ENCODE results near the gene ATP2B1.
"Not testable (repeated sequence)": the region's sequence is repeated elsewhere in the genome, so short reads cannot be mapped to it uniquely, and the experiment has no call there.

Gene ATP2B1

GRCh38 chr12:89704457-89704856 is 4.2 kb downstream of the ATP2B1 start:
- Histone ChIP-seq H3K9me3 (ENCODE audit: control insufficient read depth in 1 of 2, low read length in 2 of 2) (no peaks in the 10 kb centered on the region), H3K27ac (ENCODE audit: low read depth, low read length) (no peak overlapping the region), H3K4me1 (ENCODE audit: control insufficient read depth in 1 of 2, insufficient read depth in 2 of 2, low read length in 2 of 2) (peaks cover 26 to 34% of the 10 kb centered on the region in 2 donors), H3K4me3 (ENCODE audit: low read depth in 1 of 2, low read length in 2 of 2) (no peak overlapping the region), H3K9ac (ENCODE audit: low read depth in 1 of 2, low read length in 2 of 2) (no peak overlapping the region), H3K36me3 (ENCODE audit: control insufficient read depth in 1 of 2, insufficient read depth in 2 of 2, low read length in 2 of 2) (no peaks in the 10 kb centered on the region), H3K27me3 (ENCODE audit: control insufficient read depth in 1 of 2, insufficient read depth in 2 of 2, low read length in 2 of 2) (no peaks in the 10 kb centered on the region)

GRCh38 chr12:89703768-89704167 is 4.9 kb downstream of the ATP2B1 start:
- Histone ChIP-seq H3K36me3 (ENCODE audit: control insufficient read depth in 1 of 2, insufficient read depth in 2 of 2, low read length in 2 of 2) (no peaks in the 10 kb centered on the region), H3K27ac (ENCODE audit: low read depth, low read length) (no peak overlapping the region), H3K9ac (ENCODE audit: low read depth in 1 of 2, low read length in 2 of 2) (no peak overlapping the region), H3K9me3 (ENCODE audit: control insufficient read depth in 1 of 2, low read length in 2 of 2) (no peaks in the 10 kb centered on the region), H3K4me1 (ENCODE audit: control insufficient read depth in 1 of 2, insufficient read depth in 2 of 2, low read length in 2 of 2) (peaks cover 26 to 34% of the 10 kb centered on the region in 2 donors), H3K4me3 (ENCODE audit: low read depth in 1 of 2, low read length in 2 of 2) (no peak overlapping the region), H3K27me3 (ENCODE audit: control insufficient read depth in 1 of 2, insufficient read depth in 2 of 2, low read length in 2 of 2) (no peaks in the 10 kb centered on the region)

- H3K4me3 ChIP-seq (ENCODE audit: low read depth in 1 of 2, low read length in 2 of 2): no peak overlapping the region
- no peaks in the 10 kb centered on the region for H3K36me3 ChIP-seq (ENCODE audit: control insufficient read depth in 1 of 2, insufficient read depth in 2 of 2, low read length in 2 of 2)
- H3K4me1 ChIP-seq (ENCODE audit: control insufficient read depth in 1 of 2, insufficient read depth in 2 of 2, low read length in 2 of 2): peaks cover 26 to 34% of the 10 kb centered on the region in 2 donors
- no peaks in the 10 kb centered on the region for H3K9me3 ChIP-seq (ENCODE audit: control insufficient read depth in 1 of 2, low read length in 2 of 2)
- H3K9ac ChIP-seq (ENCODE audit: low read depth in 1 of 2, low read length in 2 of 2): no peak overlapping the region
- H3K27me3 ChIP-seq (ENCODE audit: control insufficient read depth in 1 of 2, insufficient read depth in 2 of 2, low read length in 2 of 2): no peaks in the 10 kb centered on the region
- H3K27ac ChIP-seq (ENCODE audit: low read depth, low read length): no peak overlapping the region
These were observed 6.1 kb downstream of the ATP2B1 start for GRCh38 chr12:89702503-89702902.

GRCh38 chr12:89701606-89702206 is 6.9 kb downstream of the ATP2B1 start:
- Histone ChIP-seq H3K9ac (ENCODE audit: low read depth in 1 of 2, low read length in 2 of 2) (no peak overlapping the region), H3K27ac (ENCODE audit: low read depth, low read length) (no peak overlapping the region), H3K4me1 (ENCODE audit: control insufficient read depth in 1 of 2, insufficient read depth in 2 of 2, low read length in 2 of 2) (peaks cover 23 to 27% of the 10 kb centered on the region in 2 donors), H3K9me3 (ENCODE audit: control insufficient read depth in 1 of 2, low read length in 2 of 2) (no peaks in the 10 kb centered on the region), H3K27me3 (ENCODE audit: control insufficient read depth in 1 of 2, insufficient read depth in 2 of 2, low read length in 2 of 2) (no peaks in the 10 kb centered on the region), H3K4me3 (ENCODE audit: low read depth in 1 of 2, low read length in 2 of 2) (no peak overlapping the region), H3K36me3 (ENCODE audit: control insufficient read depth in 1 of 2, insufficient read depth in 2 of 2, low read length in 2 of 2) (no peaks in the 10 kb centered on the region)

GRCh38 chr12:89700191-89700810 is 8.3 kb downstream of the ATP2B1 start:
- Histone ChIP-seq H3K9ac (ENCODE audit: low read depth in 1 of 2, low read length in 2 of 2) (no peak overlapping the region), H3K27me3 (ENCODE audit: control insufficient read depth in 1 of 2, insufficient read depth in 2 of 2, low read length in 2 of 2) (no peaks in the 10 kb centered on the region), H3K36me3 (ENCODE audit: control insufficient read depth in 1 of 2, insufficient read depth in 2 of 2, low read length in 2 of 2) (no peaks in the 10 kb centered on the region), H3K4me1 (ENCODE audit: control insufficient read depth in 1 of 2, insufficient read depth in 2 of 2, low read length in 2 of 2) (peaks cover 20 to 32% of the 10 kb centered on the region in 2 donors), H3K9me3 (ENCODE audit: control insufficient read depth in 1 of 2, low read length in 2 of 2) (no peaks in the 10 kb centered on the region), H3K27ac (ENCODE audit: low read depth, low read length) (no peak overlapping the region), H3K4me3 (ENCODE audit: low read depth in 1 of 2, low read length in 2 of 2) (no peak overlapping the region)

DNA sequence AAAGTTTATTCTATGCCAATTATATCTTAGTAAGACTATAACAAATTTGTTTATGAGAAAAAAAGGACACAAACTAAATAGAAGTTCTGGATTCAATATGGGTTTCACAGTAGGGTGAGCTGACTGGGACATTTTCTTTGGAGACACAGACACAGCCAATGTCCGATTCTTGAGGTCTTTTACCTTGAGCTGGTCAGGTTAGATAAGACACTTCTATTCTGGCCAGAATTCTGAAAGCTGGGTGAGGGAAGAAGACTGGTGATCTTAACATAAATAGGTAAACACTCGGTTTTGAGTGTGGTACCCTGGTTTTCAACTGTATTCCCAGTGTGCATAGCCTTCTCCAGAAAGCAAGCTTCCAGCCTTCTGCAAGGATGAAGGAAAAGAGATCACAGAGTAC is 10.0 kb downstream of the ATP2B1 start:
- Histone ChIP-seq H3K27me3 (ENCODE audit: control insufficient read depth in 1 of 2, insufficient read depth in 2 of 2, low read length in 2 of 2) (no peaks in the 10 kb centered on the region), H3K36me3 (ENCODE audit: control insufficient read depth in 1 of 2, insufficient read depth in 2 of 2, low read length in 2 of 2) (no peaks in the 10 kb centered on the region), H3K9me3 (ENCODE audit: control insufficient read depth in 1 of 2, low read length in 2 of 2) (no peaks in the 10 kb centered on the region), H3K4me3 (ENCODE audit: low read depth in 1 of 2, low read length in 2 of 2) (no peak overlapping the region), H3K27ac (ENCODE audit: low read depth, low read length) (no peak overlapping the region), H3K9ac (ENCODE audit: low read depth in 1 of 2, low read length in 2 of 2) (no peak overlapping the region), H3K4me1 (ENCODE audit: control insufficient read depth in 1 of 2, insufficient read depth in 2 of 2, low read length in 2 of 2) (peaks cover 17 to 33% of the 10 kb centered on the region in 2 donors)

- not testable (repeated sequence) for H3K9ac ChIP-seq (ENCODE audit: low read depth in 1 of 2, low read length in 2 of 2); H3K9me3 ChIP-seq (ENCODE audit: control insufficient read depth in 1 of 2, low read length in 2 of 2); H3K27me3 ChIP-seq (ENCODE audit: control insufficient read depth in 1 of 2, insufficient read depth in 2 of 2, low read length in 2 of 2); H3K36me3 ChIP-seq (ENCODE audit: control insufficient read depth in 1 of 2, insufficient read depth in 2 of 2, low read length in 2 of 2); H3K27ac ChIP-seq (ENCODE audit: low read depth, low read length); H3K4me3 ChIP-seq (ENCODE audit: low read depth in 1 of 2, low read length in 2 of 2)
- peaks cover 12 to 37% of the 10 kb centered on the region in 2 donors for H3K4me1 ChIP-seq (ENCODE audit: control insufficient read depth in 1 of 2, insufficient read depth in 2 of 2, low read length in 2 of 2)
These were observed 10.9 kb downstream of the ATP2B1 start for GRCh38 chr12:89697728-89698127.

DNA sequence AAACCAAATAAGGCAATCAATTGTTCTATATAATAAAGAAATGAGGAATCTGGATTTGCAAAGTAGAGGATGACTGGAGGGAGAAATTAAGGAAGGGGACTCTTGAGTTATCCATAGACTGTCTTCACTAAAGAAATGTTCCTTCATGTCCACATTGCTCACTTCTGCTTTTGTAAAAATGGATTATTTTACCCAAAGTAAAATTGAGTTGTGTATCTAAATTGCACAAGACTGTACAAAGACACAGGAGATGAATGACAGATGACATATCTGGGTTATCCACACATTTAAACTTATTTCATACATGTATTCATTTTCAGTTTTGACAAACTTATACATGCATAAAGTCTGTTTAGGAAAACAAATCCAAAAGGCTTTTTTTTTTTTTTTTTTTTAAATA is 11.3 kb downstream of the ATP2B1 start:
- no peak overlapping the region for H3K4me3 ChIP-seq (ENCODE audit: low read depth in 1 of 2, low read length in 2 of 2)
- no peaks in the 10 kb centered on the region for H3K9me3 ChIP-seq (ENCODE audit: control insufficient read depth in 1 of 2, low read length in 2 of 2)
- H3K27ac ChIP-seq (ENCODE audit: low read depth, low read length): no peak overlapping the region
- peaks cover 12 to 37% of the 10 kb centered on the region in 2 donors for H3K4me1 ChIP-seq (ENCODE audit: control insufficient read depth in 1 of 2, insufficient read depth in 2 of 2, low read length in 2 of 2)
- no peak overlapping the region for H3K9ac ChIP-seq (ENCODE audit: low read depth in 1 of 2, low read length in 2 of 2)
- no peaks in the 10 kb centered on the region for H3K27me3 ChIP-seq (ENCODE audit: control insufficient read depth in 1 of 2, insufficient read depth in 2 of 2, low read length in 2 of 2)
- no peaks in the 10 kb centered on the region for H3K36me3 ChIP-seq (ENCODE audit: control insufficient read depth in 1 of 2, insufficient read depth in 2 of 2, low read length in 2 of 2)

DNA sequence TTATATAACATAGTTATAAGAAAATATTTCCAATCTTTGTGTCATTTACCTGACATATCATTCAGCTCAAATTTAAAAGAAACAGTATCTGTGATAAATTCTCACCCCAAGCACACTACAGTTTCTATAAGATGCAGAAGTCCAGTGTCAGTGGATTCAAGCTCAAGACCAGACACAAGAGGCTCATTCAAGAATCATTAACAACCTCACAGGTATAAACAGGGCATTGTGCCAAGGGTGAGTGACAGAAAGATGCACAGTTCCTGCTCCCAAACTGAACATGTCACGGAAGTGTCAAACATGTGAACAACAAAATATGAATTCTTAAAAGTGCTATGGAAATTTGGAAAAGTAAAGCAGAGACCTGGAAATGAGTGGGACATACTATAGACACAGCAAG is 12.8 kb downstream of the ATP2B1 start:
- no peaks in the 10 kb centered on the region for H3K9me3 ChIP-seq (ENCODE audit: control insufficient read depth in 1 of 2, low read length in 2 of 2)
- no peak overlapping the region for H3K27ac ChIP-seq (ENCODE audit: low read depth, low read length)
- no peak overlapping the region for H3K4me3 ChIP-seq (ENCODE audit: low read depth in 1 of 2, low read length in 2 of 2)
- H3K27me3 ChIP-seq (ENCODE audit: control insufficient read depth in 1 of 2, insufficient read depth in 2 of 2, low read length in 2 of 2): no peaks in the 10 kb centered on the region
- H3K36me3 ChIP-seq (ENCODE audit: control insufficient read depth in 1 of 2, insufficient read depth in 2 of 2, low read length in 2 of 2): no peaks in the 10 kb centered on the region
- peaks cover 4 to 39% of the 10 kb centered on the region in 2 donors for H3K4me1 ChIP-seq (ENCODE audit: control insufficient read depth in 1 of 2, insufficient read depth in 2 of 2, low read length in 2 of 2)
- H3K9ac ChIP-seq (ENCODE audit: low read depth in 1 of 2, low read length in 2 of 2): no peak overlapping the region

DNA sequence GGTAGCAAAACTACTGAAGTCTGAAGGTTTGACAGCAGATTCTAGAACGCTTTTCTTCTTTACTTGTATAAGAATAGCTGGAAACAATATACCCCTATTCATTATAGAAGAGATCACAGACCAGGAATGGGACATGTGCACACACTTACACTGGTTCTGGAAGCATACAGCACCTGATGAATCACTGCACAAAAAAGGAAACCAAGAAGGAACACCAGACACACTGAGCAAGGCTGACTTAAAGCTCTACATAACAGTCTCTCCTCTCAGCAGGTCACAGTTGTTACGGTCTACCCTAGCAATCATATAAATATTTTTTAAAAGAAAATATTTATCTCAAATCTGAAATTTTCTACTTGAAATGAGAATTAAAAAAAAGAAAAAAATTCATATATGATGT is 13.5 kb downstream of the ATP2B1 start:
- H3K4me3 ChIP-seq (ENCODE audit: low read depth in 1 of 2, low read length in 2 of 2): no peak overlapping the region
- no peaks in the 10 kb centered on the region for H3K36me3 ChIP-seq (ENCODE audit: control insufficient read depth in 1 of 2, insufficient read depth in 2 of 2, low read length in 2 of 2)
- no peaks in the 10 kb centered on the region for H3K9me3 ChIP-seq (ENCODE audit: control insufficient read depth in 1 of 2, low read length in 2 of 2)
- H3K9ac ChIP-seq (ENCODE audit: low read depth in 1 of 2, low read length in 2 of 2): no peak overlapping the region
- H3K27me3 ChIP-seq (ENCODE audit: control insufficient read depth in 1 of 2, insufficient read depth in 2 of 2, low read length in 2 of 2): no peaks in the 10 kb centered on the region
- H3K27ac ChIP-seq (ENCODE audit: low read depth, low read length): no peak overlapping the region
- peaks cover 0 to 34% of the 10 kb centered on the region in 2 donors for H3K4me1 ChIP-seq (ENCODE audit: control insufficient read depth in 1 of 2, insufficient read depth in 2 of 2, low read length in 2 of 2)

Measured in duodenal mucosa (tissue), 2 donors.